PC-9 (cell line): ENCODE results near the gene CELF4. TPM values are rescaled to one million over a fixed set of nuclear protein-coding genes. Genes with fewer than 3 reads are reported as not detected.

Experiments used
- BruUV-seq: library from RNA; stranded (reverse); fragments of 400-500 nt; replicated peaks from 2 replicates; lab custom pipeline; 2021; lab: Mats Ljungman, UMichigan
- CTCF ChIA-PET: fragments of 300-600 bp; sonication (Branson Sonifier 250); formaldehyde crosslinking; loops from one replicate; lab custom pipeline; 2022; ENCODE audit warnings: antibody characterized with exemption; lab: Charles Lee
- POLR2A ChIA-PET: fragments of 300-600 bp; sonication (Branson Sonifier 250); formaldehyde crosslinking; loops from one replicate; lab custom pipeline; 2022; ENCODE audit warnings: antibody characterized with exemption; ENCODE audit not compliant: unreplicated experiment; lab: Charles Lee
- DNase-seq, 2 experiments: peaks; one replicate each; pipeline versions ENCODE4 v3.0.0 to v3.0.0-alpha.2; 2015 to 2022; ENCODE audit warnings: mixed read lengths in 1 of 2
- H2AFZ ChIP-seq: fragments of 200-600 bp; sonication (generic); 2 replicates; pipeline ENCODE4 v1.8.1; 2017; ENCODE audit warnings: antibody characterized with exemption
- H3F3A ChIP-seq: fragments of 200-600 bp; sonication (generic); 2 replicates; pipeline ENCODE4 v1.8.1; 2017; ENCODE audit warnings: antibody characterized with exemption, mild to moderate bottlenecking, low read depth; ENCODE audit not compliant: insufficient read depth
- H3K27ac ChIP-seq: fragments of 200-600 bp; sonication (generic); 2 replicates; pipeline ENCODE4 v1.6.1; 2016; ENCODE audit warnings: mixed run types
- H3K27me3 ChIP-seq: fragments of 200-600 bp; sonication (generic); 2 replicates; pipeline ENCODE4 v1.6.1; 2016; ENCODE audit warnings: low read depth, mixed run types; ENCODE audit not compliant: insufficient read depth
- H3K36me3 ChIP-seq: fragments of 200-600 bp; sonication (generic); 2 replicates; pipeline ENCODE4 v1.6.1; 2016; ENCODE audit warnings: low read depth, mixed run types
- H3K4me1 ChIP-seq: fragments of 200-600 bp; sonication (generic); replicated peaks from 2 replicates; pipeline ENCODE4 v1.6.1; 2016; ENCODE audit warnings: mixed run types; ENCODE audit not compliant: insufficient read depth
- H3K4me2 ChIP-seq: fragments of 200-600 bp; sonication (generic); 2 replicates; pipeline ENCODE4 v1.6.1; 2017; ENCODE audit warnings: mixed run types
- H3K4me3 ChIP-seq: fragments of 200-600 bp; sonication (generic); 2 replicates; pipeline ENCODE4 v1.6.1; 2016; ENCODE audit warnings: mixed run types
- H3K79me2 ChIP-seq: fragments of 200-600 bp; sonication (generic); 2 replicates; pipeline ENCODE4 v1.6.1; 2017; ENCODE audit warnings: low read depth, mixed run types
- H3K9me2 ChIP-seq: fragments of 200-600 bp; sonication (generic); 2 replicates; pipeline ENCODE4 v1.8.1; 2017; ENCODE audit warnings: mild to moderate bottlenecking; ENCODE audit not compliant: insufficient read depth
- H3K9me3 ChIP-seq: fragments of 200-600 bp; sonication (generic); 2 replicates; pipeline ENCODE4 v1.8.1; 2016; ENCODE audit warnings: low read depth; ENCODE audit not compliant: insufficient read depth
- H4K20me1 ChIP-seq: fragments of 200-600 bp; sonication (generic); 2 replicates; pipeline ENCODE4 v1.8.1; 2017; ENCODE audit not compliant: insufficient read depth
- EZH2 ChIP-seq: fragments of 200-600 bp; sonication (generic); IDR thresholded peaks from 2 replicates; pipeline ENCODE4 v1.8.0; 2017; ENCODE audit warnings: antibody characterized with exemption, low read depth
- intact Hi-C: fragments of 100-400 bp; cut with micrococcal nuclease; formaldehyde crosslinking; loops from one replicate; pipeline ENCODE4 v1.10.0; 2022; ENCODE audit not compliant: unreplicated experiment
- total RNA-seq: library from RNA; stranded (reverse); gene quantifications from 2 replicates; pipeline ENCODE4 v1.2.3, GENCODE V29; 2021
- TF ChIP-seq, protein P1 (sequence below): fragments of 200-600 bp; sonication (generic); conservative IDR thresholded peaks from 2 replicates; pipeline ENCODE4 v1.6.1; 2017; ENCODE audit warnings: mixed run types, antibody characterized with exemption, mild to moderate bottlenecking, moderate library complexity

The CELF4 gene
- total RNA-seq, 1 experiment from 2014 or later, result 1.2 TPM

- H3K9me3 ChIP-seq, result no peaks in the 10 kb centered on the region
- no peaks in the 10 kb centered on the region for H3K9me2 ChIP-seq
- H3K27ac ChIP-seq, result no peak overlapping the region
- H3K79me2 ChIP-seq, result no peaks in the 10 kb centered on the region
- H3K4me2 ChIP-seq, result no peak overlapping the region
- no peaks in the 10 kb centered on the region for H4K20me1 ChIP-seq
- TF ChIP-seq, protein P1, sequence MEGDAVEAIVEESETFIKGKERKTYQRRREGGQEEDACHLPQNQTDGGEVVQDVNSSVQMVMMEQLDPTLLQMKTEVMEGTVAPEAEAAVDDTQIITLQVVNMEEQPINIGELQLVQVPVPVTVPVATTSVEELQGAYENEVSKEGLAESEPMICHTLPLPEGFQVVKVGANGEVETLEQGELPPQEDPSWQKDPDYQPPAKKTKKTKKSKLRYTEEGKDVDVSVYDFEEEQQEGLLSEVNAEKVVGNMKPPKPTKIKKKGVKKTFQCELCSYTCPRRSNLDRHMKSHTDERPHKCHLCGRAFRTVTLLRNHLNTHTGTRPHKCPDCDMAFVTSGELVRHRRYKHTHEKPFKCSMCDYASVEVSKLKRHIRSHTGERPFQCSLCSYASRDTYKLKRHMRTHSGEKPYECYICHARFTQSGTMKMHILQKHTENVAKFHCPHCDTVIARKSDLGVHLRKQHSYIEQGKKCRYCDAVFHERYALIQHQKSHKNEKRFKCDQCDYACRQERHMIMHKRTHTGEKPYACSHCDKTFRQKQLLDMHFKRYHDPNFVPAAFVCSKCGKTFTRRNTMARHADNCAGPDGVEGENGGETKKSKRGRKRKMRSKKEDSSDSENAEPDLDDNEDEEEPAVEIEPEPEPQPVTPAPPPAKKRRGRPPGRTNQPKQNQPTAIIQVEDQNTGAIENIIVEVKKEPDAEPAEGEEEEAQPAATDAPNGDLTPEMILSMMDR, result no peak
- no peak for TF ChIP-seq EZH2
- ChIA-PET CTCF (no interaction called here), POLR2A (interaction anchor here (0.6 kb wide), 1 partner anchor 674 kb away, joined by 3 read pairs; no protein-coding TSS in a partner anchor)
- no peaks in the 10 kb centered on the region for H3K4me1 ChIP-seq
- H3K27me3 ChIP-seq, result peaks cover 12% of the 10 kb centered on the region; the same call in 1 of the 2 replicates
- no TSS peak for BruUV-seq
- no peaks in the 10 kb centered on the region for H3F3A ChIP-seq
- H3K36me3 ChIP-seq, result no peaks in the 10 kb centered on the region
- no peak for DNase-seq
- H3K4me3 ChIP-seq, result no peak overlapping the region
- H2AFZ ChIP-seq, result no peak overlapping the region
- intact Hi-C loops, result no loop called here
Measured at GRCh38 chr18:37445368-37445767, 120.2 kb downstream of the CELF4 start.

- H2AFZ ChIP-seq, result no peak overlapping the region
- CTCF ChIA-PET, result no interaction called here
- H3K79me2 ChIP-seq, result no peaks in the 10 kb centered on the region
- DNase-seq, result no peak
- H3K27me3 ChIP-seq, result peaks cover 12% of the 10 kb centered on the region; the same call in 1 of the 2 replicates
- H3K9me3 ChIP-seq, result no peaks in the 10 kb centered on the region
- H3K9me2 ChIP-seq, result no peaks in the 10 kb centered on the region
- H3K27ac ChIP-seq, result no peak overlapping the region
- no peak overlapping the region for H3K4me2 ChIP-seq
- POLR2A ChIA-PET, result no interaction called here
- H3K36me3 ChIP-seq, result no peaks in the 10 kb centered on the region
- no peaks in the 10 kb centered on the region for H3K4me1 ChIP-seq
- no TSS peak for BruUV-seq
- TF ChIP-seq, protein P1, result no peak
- TF ChIP-seq EZH2, result no peak
- intact Hi-C loops, result no loop called here
- H3F3A ChIP-seq, result no peaks in the 10 kb centered on the region
- no peaks in the 10 kb centered on the region for H4K20me1 ChIP-seq
- no peak overlapping the region for H3K4me3 ChIP-seq
Measured at GRCh38 chr18:37443325-37444055, 122.1 kb downstream of the CELF4 start.

DNA sequence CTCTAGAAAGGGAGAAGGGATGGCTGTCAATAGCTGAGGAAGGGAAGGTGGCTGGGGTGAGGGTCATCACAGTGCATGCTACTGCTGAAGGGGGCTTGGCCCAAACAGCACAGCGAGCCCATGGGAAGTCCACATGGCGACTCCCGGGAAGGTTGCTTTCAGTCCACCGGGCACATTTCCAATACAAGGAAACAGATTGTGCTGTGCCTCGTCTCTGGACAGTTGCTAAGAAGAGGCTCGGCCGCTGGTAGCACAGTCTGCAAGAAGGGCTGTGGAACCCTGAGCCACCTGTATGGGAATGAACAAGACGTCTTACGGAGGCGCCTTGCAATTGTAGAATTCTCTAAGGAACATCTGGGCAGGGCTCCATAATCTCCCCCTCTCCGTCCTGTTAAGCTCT lies 123.1 kb downstream of the CELF4 start:
- CTCF ChIA-PET, result no interaction called here
- no TSS peak for BruUV-seq

More for the DNA sequence above, 123.1 kb downstream of the CELF4 start:
- Histone ChIP-seq H3K27ac (no peak overlapping the region), H3K79me2 (no peaks in the 10 kb centered on the region), H4K20me1 (no peaks in the 10 kb centered on the region), H3K4me2 (no peak overlapping the region), H3K36me3 (no peaks in the 10 kb centered on the region), H2AFZ (no peak overlapping the region), H3K9me3 (no peaks in the 10 kb centered on the region), H3K4me1 (no peaks in the 10 kb centered on the region), H3K27me3 (peaks cover 8% of the 10 kb centered on the region; the same call in 1 of the 2 replicates), H3K4me3 (no peak overlapping the region), H3F3A (no peaks in the 10 kb centered on the region), H3K9me2 (no peaks in the 10 kb centered on the region)
- TF ChIP-seq EZH2, result no peak
- TF ChIP-seq, protein P1, result no peak
- POLR2A ChIA-PET, result no interaction called here
- no peak for DNase-seq
- intact Hi-C loops, result no loop called here
